ENCODE results near the gene PSMB10.

DNA sequence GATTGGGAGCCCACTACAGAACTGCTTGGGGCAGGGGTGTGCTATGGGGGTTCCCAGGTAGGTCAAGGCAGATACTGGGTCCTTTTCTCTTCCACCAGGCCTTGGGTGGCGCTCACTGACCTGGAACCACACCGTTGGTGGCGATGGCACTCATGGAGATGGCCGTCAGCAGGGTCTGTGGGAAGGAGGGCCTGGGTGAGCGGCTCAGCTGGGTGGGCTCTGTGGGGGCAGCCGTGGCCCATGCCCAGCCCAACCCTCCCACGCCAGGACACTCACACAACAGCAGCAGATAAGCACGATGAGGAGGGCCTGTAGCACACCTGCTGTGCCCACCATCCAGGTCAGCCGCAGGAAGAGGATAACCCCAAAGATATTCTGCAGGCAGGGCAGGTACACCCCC is 21.0 kb upstream of the PSMB10 start:
- TF ChIP-seq, protein P1, sequence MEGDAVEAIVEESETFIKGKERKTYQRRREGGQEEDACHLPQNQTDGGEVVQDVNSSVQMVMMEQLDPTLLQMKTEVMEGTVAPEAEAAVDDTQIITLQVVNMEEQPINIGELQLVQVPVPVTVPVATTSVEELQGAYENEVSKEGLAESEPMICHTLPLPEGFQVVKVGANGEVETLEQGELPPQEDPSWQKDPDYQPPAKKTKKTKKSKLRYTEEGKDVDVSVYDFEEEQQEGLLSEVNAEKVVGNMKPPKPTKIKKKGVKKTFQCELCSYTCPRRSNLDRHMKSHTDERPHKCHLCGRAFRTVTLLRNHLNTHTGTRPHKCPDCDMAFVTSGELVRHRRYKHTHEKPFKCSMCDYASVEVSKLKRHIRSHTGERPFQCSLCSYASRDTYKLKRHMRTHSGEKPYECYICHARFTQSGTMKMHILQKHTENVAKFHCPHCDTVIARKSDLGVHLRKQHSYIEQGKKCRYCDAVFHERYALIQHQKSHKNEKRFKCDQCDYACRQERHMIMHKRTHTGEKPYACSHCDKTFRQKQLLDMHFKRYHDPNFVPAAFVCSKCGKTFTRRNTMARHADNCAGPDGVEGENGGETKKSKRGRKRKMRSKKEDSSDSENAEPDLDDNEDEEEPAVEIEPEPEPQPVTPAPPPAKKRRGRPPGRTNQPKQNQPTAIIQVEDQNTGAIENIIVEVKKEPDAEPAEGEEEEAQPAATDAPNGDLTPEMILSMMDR (IDR thresholded peaks at IDR 0.05): no peak
- TF ChIP-seq POLR2AphosphoS5 (IDR thresholded peaks at IDR 0.05): no peak

All from suprapubic skin (tissue), 3 donors.